MCF 10A (cell line): Measurements from ENCODE around the gene PTPDC1. TPM values are rescaled to one million over a fixed set of nuclear protein-coding genes. Genes with fewer than 3 reads are reported as not detected.

ENCODE experiments used
- BruUV-seq: library from RNA; stranded (reverse); fragments of 400-500 nt; replicated peaks from 2 replicates; lab custom pipeline; 2021; lab: Mats Ljungman, UMichigan
- CTCF ChIA-PET: fragments of 300-600 bp; sonication (Branson Sonifier 250); formaldehyde crosslinking; extraction: SDS; loops from one replicate; lab custom pipeline; 2021; ENCODE audit warnings: antibody characterized with exemption, inconsistent platforms; lab: Yijun Ruan, JAX
- POLR2A ChIA-PET: fragments of 300-600, 350-650 bp; sonication (Branson Sonifier 250); formaldehyde crosslinking; extraction: SDS; loops from one replicate; lab custom pipeline; 2020; ENCODE audit warnings: antibody characterized with exemption, inconsistent platforms; lab: Yijun Ruan, JAX
- DNase-seq: peaks from one replicate; pipeline ENCODE4 v3.0.0-alpha.2; 2018; ENCODE audit not compliant: unreplicated experiment
- H3K27ac Mint-ChIP-seq: one replicate; pipeline ENCODE4 v1.8.0; 2022; ENCODE audit warnings: mild to moderate bottlenecking, low read depth, mixed read lengths; ENCODE audit not compliant: unreplicated experiment
- H3K27me3 Mint-ChIP-seq: one replicate; pipeline ENCODE4 v1.8.0; 2022; ENCODE audit warnings: mixed read lengths; ENCODE audit not compliant: insufficient read depth, unreplicated experiment
- H3K36me3 Mint-ChIP-seq: one replicate; pipeline ENCODE4 v1.8.0; 2022; ENCODE audit warnings: mild to moderate bottlenecking, moderate library complexity, mixed read lengths; ENCODE audit not compliant: insufficient read depth, unreplicated experiment
- H3K4me1 Mint-ChIP-seq: one replicate; pipeline ENCODE4 v1.8.0; 2022; ENCODE audit warnings: mixed read lengths; ENCODE audit not compliant: insufficient read depth, unreplicated experiment
- H3K4me3 Mint-ChIP-seq: one replicate; pipeline ENCODE4 v1.8.0; 2022; ENCODE audit warnings: mild to moderate bottlenecking, moderate library complexity, mixed read lengths; ENCODE audit not compliant: unreplicated experiment
- H3K9me3 Mint-ChIP-seq: one replicate; pipeline ENCODE4 v1.8.0; 2022; ENCODE audit warnings: mixed read lengths; ENCODE audit not compliant: unreplicated experiment
- intact Hi-C: fragments of 100-400 bp; cut with micrococcal nuclease; formaldehyde crosslinking; loops from 2 replicates; pipeline ENCODE4 v1.14.1; 2022
- total RNA-seq: library from RNA; stranded (reverse); gene quantifications from 2 replicates; pipeline ENCODE4 v1.2.3, GENCODE V29; 2022
- TF ChIP-seq, protein P1 (sequence below): fragments of 200-600 bp; IDR thresholded peaks from one replicate; pipeline ENCODE4 v1.8.0; 2022; ENCODE audit warnings: antibody characterized with exemption, mild to moderate bottlenecking; ENCODE audit not compliant: unreplicated experiment

Gene PTPDC1
- total RNA-seq, 1 experiment from 2014 or later = 42.2 TPM

DNA sequence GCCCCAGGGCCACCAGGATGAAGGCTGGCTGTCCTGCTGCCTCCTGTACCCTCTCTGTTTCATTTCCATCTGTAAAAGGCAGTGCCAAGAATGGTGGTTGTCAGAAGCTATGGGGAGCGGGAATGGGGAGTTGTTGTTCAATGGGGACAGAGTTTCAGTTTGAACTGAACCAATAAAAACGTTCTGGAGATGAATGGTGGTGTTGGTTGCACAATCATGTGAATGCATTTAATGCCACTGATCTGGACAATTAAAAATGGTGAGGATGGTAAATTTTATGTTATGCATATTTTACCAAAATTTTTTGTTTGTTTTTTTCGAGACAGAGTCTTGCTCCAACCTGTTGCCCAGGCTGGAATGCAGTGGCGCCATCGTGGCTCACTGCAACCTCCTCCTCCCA, 58.1 kb downstream of the PTPDC1 start:
- ChIA-PET CTCF (interaction anchor here (0.6 to 0.7 kb wide), 2 partner anchors 10 to 86 kb away, joined by 3 read pairs; no protein-coding TSS in a partner anchor), POLR2A (interaction anchor here (1.4 to 14.5 kb wide), 2 partner anchors 13 to 77 kb away, joined by 3 to 196 read pairs; no protein-coding TSS in a partner anchor)
- H3K36me3 Mint-ChIP-seq = no peaks in the 10 kb centered on the region
- H3K9me3 Mint-ChIP-seq = no peaks in the 10 kb centered on the region
- BruUV-seq = no TSS peak
- no peak overlapping the region for H3K4me3 Mint-ChIP-seq
- peaks cover 44% of the 10 kb centered on the region for H3K4me1 Mint-ChIP-seq
- DNase-seq = no peak
- intact Hi-C loops = no loop called here
- no peaks in the 10 kb centered on the region for H3K27me3 Mint-ChIP-seq
- TF ChIP-seq, protein P1, sequence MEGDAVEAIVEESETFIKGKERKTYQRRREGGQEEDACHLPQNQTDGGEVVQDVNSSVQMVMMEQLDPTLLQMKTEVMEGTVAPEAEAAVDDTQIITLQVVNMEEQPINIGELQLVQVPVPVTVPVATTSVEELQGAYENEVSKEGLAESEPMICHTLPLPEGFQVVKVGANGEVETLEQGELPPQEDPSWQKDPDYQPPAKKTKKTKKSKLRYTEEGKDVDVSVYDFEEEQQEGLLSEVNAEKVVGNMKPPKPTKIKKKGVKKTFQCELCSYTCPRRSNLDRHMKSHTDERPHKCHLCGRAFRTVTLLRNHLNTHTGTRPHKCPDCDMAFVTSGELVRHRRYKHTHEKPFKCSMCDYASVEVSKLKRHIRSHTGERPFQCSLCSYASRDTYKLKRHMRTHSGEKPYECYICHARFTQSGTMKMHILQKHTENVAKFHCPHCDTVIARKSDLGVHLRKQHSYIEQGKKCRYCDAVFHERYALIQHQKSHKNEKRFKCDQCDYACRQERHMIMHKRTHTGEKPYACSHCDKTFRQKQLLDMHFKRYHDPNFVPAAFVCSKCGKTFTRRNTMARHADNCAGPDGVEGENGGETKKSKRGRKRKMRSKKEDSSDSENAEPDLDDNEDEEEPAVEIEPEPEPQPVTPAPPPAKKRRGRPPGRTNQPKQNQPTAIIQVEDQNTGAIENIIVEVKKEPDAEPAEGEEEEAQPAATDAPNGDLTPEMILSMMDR = no peak
- peak overlapping the region; percentile 93 for H3K27ac Mint-ChIP-seq

DNA sequence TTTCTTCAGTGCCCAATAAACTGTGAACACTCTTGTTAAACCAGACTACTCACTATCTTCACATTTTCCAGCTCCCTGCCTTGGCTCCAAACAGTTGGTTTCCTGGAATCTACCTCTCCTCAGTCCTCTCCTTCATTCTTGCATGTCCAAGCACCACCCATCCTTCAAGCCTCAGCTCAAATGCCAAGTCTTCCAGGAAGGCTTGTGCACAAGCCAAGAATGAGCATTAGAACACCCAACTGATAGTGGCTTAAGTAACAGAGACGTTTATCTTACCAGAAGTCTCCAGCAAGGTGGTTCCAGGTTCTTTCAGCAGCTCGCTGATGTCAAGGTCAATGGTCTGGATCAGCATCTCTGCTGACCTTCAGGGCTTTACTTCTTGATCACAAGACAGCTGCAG, 60.1 kb downstream of the PTPDC1 start:
- ChIA-PET CTCF (interaction anchor here (0.5 to 1.4 kb wide), 4 partner anchors 11 to 134 kb away, joined by 3 to 4 read pairs (median 4); no protein-coding TSS in a partner anchor), POLR2A (interaction anchor here (0.7 to 14.5 kb wide), 9 partner anchors 9 to 82 kb away, joined by 3 to 196 read pairs (median 4); no protein-coding TSS in a partner anchor)
- Mint-ChIP-seq H3K4me3 (no peak overlapping the region), H3K4me1 (peaks cover 30% of the 10 kb centered on the region), H3K27ac (peak overlapping the region; percentile 13), H3K36me3 (no peaks in the 10 kb centered on the region), H3K27me3 (no peaks in the 10 kb centered on the region), H3K9me3 (no peaks in the 10 kb centered on the region)
- BruUV-seq = no TSS peak
- DNase-seq = peak; percentile 68
- TF ChIP-seq, protein P1 = no peak
- intact Hi-C loops = no loop called here

DNA sequence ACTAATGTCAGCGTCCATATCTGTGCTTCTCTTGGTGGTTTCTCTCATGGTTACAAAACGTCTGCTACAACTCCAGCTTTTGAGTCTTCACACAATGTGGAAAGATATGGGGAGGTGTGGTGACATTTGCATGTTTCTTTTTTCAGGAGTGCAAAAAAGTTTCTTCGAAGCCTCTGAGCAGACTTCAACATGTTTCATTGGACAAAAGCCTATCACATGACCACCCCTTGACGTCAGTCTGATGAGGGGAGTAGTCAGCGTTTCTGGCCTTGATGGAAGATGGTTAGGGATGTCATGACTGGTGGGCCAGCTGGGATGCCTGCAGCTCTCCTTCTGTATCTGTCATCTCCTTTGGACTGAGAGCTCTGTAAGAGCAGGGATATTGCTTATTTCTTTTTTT, 61.4 kb downstream of the PTPDC1 start:
- intact Hi-C loops = no loop called here
- Mint-ChIP-seq H3K27ac (no peak overlapping the region), H3K36me3 (no peaks in the 10 kb centered on the region), H3K4me1 (peaks cover 21% of the 10 kb centered on the region), H3K4me3 (no peak overlapping the region), H3K27me3 (no peaks in the 10 kb centered on the region), H3K9me3 (no peaks in the 10 kb centered on the region)
- no peak for DNase-seq
- ChIA-PET POLR2A (interaction anchor here (2.4 to 14.5 kb wide), 3 partner anchors 10 to 21 kb away, joined by 6 to 196 read pairs (median 10); no protein-coding TSS in a partner anchor), CTCF (interaction anchor here (0.5 to 0.8 kb wide), 2 partner anchors 131 to 296 kb away, joined by 3 read pairs; no protein-coding TSS in a partner anchor)
- TF ChIP-seq, protein P1 = no peak
- no TSS peak for BruUV-seq

DNA sequence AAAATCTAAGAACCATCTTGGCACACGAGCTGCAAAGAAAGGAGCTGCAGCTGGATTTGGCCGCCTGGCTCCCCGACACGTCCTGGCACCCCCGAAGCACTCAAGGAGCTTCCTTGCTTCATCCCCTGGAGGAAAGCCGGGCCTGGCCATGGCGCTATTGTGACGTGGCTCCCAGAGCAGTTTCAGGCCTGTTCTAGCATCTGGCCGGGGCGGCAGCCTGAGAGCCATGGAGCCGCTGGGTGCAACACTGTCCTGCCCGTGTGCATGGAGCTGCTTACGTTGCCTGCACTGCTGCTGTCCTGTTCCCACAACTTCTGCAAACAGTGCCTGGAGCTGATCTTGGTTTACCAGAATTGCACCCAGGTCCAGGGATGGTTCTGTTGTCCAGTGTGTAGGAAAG, 63.5 kb downstream of the PTPDC1 start:
- ChIA-PET CTCF (no interaction called here), POLR2A (interaction anchor here (0.8 to 2.6 kb wide), 3 partner anchors 9 to 18 kb away, joined by 3 to 9 read pairs (median 6); no protein-coding TSS in a partner anchor)
- no peak for DNase-seq
- Mint-ChIP-seq H3K9me3 (no peaks in the 10 kb centered on the region), H3K36me3 (no peaks in the 10 kb centered on the region), H3K4me1 (peaks cover 8% of the 10 kb centered on the region), H3K27me3 (no peaks in the 10 kb centered on the region), H3K4me3 (no peak overlapping the region), H3K27ac (no peak overlapping the region)
- intact Hi-C loops = no loop called here
- TF ChIP-seq, protein P1 = no peak
- BruUV-seq = no TSS peak
